Mesothelial cell of epicardium (in vitro differentiated cells): ENCODE measurements around the gene SP6. TPM values are rescaled to one million over a fixed set of nuclear protein-coding genes. Genes with fewer than 3 reads are reported as not detected.

Source experiments
- DNase-seq, 2 experiments: peaks; one replicate each; pipeline ENCODE4 v3.0.0; 2021; ENCODE audit warnings: low spot score in 2 of 2; ENCODE audit not compliant: unreplicated experiment in 2 of 2
- H3K27ac Mint-ChIP-seq: 2 replicates; pipeline ENCODE4 v1.8.0; 2021; ENCODE audit warnings: mixed read lengths
- H3K27me3 Mint-ChIP-seq: 2 replicates; pipeline ENCODE4 v1.8.0; 2021; ENCODE audit warnings: low read depth, mixed read lengths
- H3K36me3 Mint-ChIP-seq: 2 replicates; pipeline ENCODE4 v1.8.0; 2021; ENCODE audit warnings: mixed read lengths
- H3K4me1 Mint-ChIP-seq: 2 replicates; pipeline ENCODE4 v1.8.0; 2021; ENCODE audit warnings: mixed read lengths
- H3K4me3 Mint-ChIP-seq: 2 replicates; pipeline ENCODE4 v1.8.0; 2021; ENCODE audit warnings: mild to moderate bottlenecking, moderate library complexity, mixed read lengths
- H3K9me3 Mint-ChIP-seq: 2 replicates; pipeline ENCODE4 v1.8.0; 2021; ENCODE audit warnings: mixed read lengths
- CTCF ChIP-seq: fragments of 200-600 bp; sonication (generic); IDR thresholded peaks from one replicate; pipeline ENCODE4 v1.5.0; 2021; ENCODE audit warnings: antibody characterized with exemption; ENCODE audit not compliant: unreplicated experiment
- total RNA-seq: library from RNA; stranded (reverse); gene quantifications from 3 replicates; pipeline ENCODE4 v1.2.1, GENCODE V29; 2021

SP6 gene
- total RNA-seq, 1 donor from 2014 or later, result 17.6 TPM

DNA sequence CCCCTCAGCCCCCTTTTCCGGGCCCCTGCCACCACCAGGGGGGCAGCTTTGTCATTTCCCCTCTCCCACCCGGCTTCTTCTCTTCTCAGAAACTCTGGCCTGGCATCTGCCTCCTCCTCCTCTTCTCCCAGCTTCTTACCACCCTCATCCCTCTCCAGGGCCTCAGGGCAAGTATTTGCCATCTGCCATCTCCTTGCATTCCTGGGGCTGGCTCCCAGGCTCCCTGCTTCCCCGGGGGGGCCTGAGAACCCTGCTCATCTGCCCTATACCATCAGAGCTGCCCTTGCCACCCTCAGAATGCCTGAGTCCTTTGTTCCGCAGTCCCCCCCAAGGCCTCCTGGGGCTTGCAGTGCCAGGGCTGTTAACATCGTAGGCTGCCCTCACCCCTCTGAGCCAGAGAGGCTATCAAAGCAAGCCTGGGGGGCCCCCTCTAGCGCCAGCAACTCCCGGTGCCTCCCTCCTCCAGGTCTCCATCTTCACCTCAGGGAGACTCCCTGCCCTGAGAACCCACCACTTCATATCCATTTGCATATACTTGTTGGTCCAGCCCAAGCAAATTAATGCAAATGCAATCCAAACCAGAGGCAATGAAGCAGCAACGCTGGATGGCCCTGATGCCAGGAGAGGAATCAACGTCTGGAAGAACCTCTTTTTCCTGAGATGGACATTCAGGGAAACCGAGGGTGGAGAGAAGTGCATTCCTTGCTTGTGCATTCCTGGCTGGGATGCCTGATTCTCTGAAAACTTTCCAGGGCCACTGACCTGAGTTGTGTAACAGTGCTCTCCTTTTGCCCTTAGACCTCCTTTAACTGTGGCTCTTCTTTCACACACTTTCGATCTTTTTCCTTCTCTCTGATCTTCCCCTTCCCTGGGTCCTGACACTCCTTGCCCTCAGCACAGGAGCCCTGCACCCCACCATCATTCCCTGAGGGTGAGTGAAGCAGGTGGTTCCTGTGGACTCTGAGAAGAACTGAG is 24.3 kb upstream of the SP6 start:
- TF ChIP-seq CTCF, result no peak
- Mint-ChIP-seq H3K36me3 (no peaks in the 10 kb centered on the region), H3K27ac (peak overlapping the region; percentile 73), H3K9me3 (no peaks in the 10 kb centered on the region), H3K4me1 (peaks cover 64% of the 10 kb centered on the region), H3K4me3 (no peak overlapping the region), H3K27me3 (peaks cover 6% of the 10 kb centered on the region)
- DNase-seq, result no peak

DNA sequence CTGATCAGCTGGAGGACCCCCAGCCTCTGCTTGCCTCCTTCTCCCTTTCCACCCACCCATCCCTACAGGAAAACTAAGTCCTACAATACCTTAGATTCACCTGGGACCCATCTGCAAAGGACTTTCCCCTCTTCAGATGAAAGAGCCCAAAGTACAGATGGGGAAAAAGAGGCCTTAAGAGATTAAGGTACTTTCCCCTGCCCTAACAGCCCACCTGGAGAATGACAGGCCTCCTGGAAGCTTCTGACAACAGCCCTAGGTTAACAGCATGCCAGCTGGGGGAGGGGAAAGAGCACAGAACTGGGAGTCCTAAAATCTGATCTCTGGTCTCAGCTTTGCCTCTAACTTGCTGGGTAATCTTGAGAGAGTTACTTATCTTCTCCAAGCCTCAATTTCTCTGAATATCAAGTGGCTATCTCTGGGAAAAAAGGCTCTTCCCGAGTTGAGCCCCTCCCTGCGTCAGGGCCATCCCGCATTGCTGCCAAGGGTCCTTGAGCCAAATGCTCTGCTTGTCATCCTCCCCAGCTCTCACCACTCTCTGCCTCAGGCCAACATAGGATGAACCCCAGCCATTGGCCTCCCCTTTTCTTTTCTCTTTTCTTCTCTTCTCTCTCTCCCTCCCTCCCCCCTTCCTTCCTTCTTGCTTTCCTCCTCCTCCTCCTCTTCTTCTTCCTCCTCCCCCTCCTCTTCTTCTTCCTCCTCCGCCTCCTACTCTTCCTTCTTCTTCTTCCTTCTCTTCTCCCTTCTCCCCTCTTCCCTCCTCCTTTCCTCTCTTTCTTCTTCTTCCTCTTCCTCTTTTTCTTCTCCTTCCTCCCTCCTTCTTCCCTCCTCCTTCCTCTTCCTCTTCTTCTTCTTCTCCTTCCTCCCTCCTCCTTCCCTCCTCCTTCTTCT is 22.5 kb upstream of the SP6 start:
- TF ChIP-seq CTCF, result no peak
- no peak for DNase-seq
- no peaks in the 10 kb centered on the region for H3K9me3 Mint-ChIP-seq
- H3K4me3 Mint-ChIP-seq, result peak overlapping the region; percentile 27
- H3K4me1 Mint-ChIP-seq, result peaks cover 64% of the 10 kb centered on the region
- peaks cover 7% of the 10 kb centered on the region for H3K27me3 Mint-ChIP-seq
- no peaks in the 10 kb centered on the region for H3K36me3 Mint-ChIP-seq
- H3K27ac Mint-ChIP-seq, result peak overlapping the region; percentile 40

DNA sequence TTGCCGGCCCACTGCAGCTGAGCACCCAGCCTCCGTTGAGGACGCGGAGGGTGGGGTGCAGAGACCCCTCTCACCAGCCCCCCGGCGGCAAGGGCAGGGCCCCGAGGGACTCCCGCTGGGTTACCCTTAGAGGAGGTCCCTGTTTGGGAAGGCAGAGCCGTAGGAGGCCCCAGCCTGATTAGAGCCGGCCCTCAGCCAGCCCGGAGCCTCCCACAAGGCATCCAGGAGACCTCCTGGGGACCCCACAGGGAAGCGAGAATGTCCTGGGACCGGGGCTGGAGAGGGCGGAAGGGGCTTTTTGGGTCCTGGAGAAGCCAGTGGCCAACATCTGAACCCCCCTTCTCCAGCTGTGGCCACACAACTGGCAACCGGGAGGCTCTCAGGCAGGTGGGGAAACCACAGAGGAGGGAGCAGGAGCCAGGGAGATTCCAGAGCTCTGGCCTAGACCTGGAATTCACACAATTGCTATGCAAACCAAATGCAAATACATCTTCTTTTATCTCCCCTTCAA is 21.7 kb upstream of the SP6 start:
- no peak for TF ChIP-seq CTCF
- peak overlapping the region; percentile 40 for H3K27ac Mint-ChIP-seq
- no peak for DNase-seq
- H3K9me3 Mint-ChIP-seq, result no peaks in the 10 kb centered on the region
- peaks cover 9% of the 10 kb centered on the region for H3K27me3 Mint-ChIP-seq
- peak overlapping the region; percentile 27 for H3K4me3 Mint-ChIP-seq
- H3K4me1 Mint-ChIP-seq, result peaks cover 56% of the 10 kb centered on the region
- no peaks in the 10 kb centered on the region for H3K36me3 Mint-ChIP-seq

- H3K27me3 Mint-ChIP-seq, result peaks cover 10% of the 10 kb centered on the region
- H3K4me3 Mint-ChIP-seq, result peak overlapping the region; percentile 55
- TF ChIP-seq CTCF, result no peak
- DNase-seq, result no peak
- no peaks in the 10 kb centered on the region for H3K36me3 Mint-ChIP-seq
- H3K27ac Mint-ChIP-seq, result peak overlapping the region; percentile 30
- H3K9me3 Mint-ChIP-seq, result no peaks in the 10 kb centered on the region
- peaks cover 53% of the 10 kb centered on the region for H3K4me1 Mint-ChIP-seq
Measured at GRCh38 chr17:47872019-47872650, 21.2 kb upstream of the SP6 start.

GRCh38 chr17:47871048-47871447 is 20.1 kb upstream of the SP6 start:
- peaks cover 20% of the 10 kb centered on the region for H3K27me3 Mint-ChIP-seq
- no peaks in the 10 kb centered on the region for H3K9me3 Mint-ChIP-seq
- no peaks in the 10 kb centered on the region for H3K36me3 Mint-ChIP-seq
- peaks cover 60% of the 10 kb centered on the region for H3K4me1 Mint-ChIP-seq
- no peak for TF ChIP-seq CTCF
- no peak overlapping the region for H3K4me3 Mint-ChIP-seq
- no peak for DNase-seq
- no peak overlapping the region for H3K27ac Mint-ChIP-seq
